Suprapubic skin (tissue), 3 donors: ENCODE measurements around the gene UBE2R2.

ENCODE experiments used
- CTCF ChIP-seq, 2 donors: fragments of 200-600 bp in 1 of 2; fragments of 450-650 bp in 1 of 2; sonication (generic) in 1 of 2; IDR thresholded peaks; one replicate each; pipeline ENCODE4 v1.5.1; 2016 to 2019; ENCODE audit warnings: antibody characterized with exemption in 2 of 2, mild to moderate bottlenecking in 1 of 2, moderate library complexity in 1 of 2
- POLR2A ChIP-seq, 2 donors: fragments of 450-650 bp; IDR thresholded peaks; one replicate each; pipeline ENCODE4 v1.6.1; 2017; ENCODE audit warnings: antibody characterized with exemption in 2 of 2, mild to moderate bottlenecking in 2 of 2, moderate library complexity in 2 of 2

GRCh38 chr9:33795819-33796218 lies 21.1 kb upstream of the UBE2R2 start:
- no peak for TF ChIP-seq POLR2A (IDR thresholded peaks at IDR 0.05)
- no peak for TF ChIP-seq CTCF (IDR thresholded peaks at IDR 0.05)
